NCI-H128 (cell line): ENCODE data around the gene FERMT2.

Experiments
- DNase-seq: peaks from one replicate; lab custom pipeline; 2025; ENCODE audit not compliant: unreplicated experiment; lab: John Stamatoyannopoulos, UW

Gene FERMT2

DNA sequence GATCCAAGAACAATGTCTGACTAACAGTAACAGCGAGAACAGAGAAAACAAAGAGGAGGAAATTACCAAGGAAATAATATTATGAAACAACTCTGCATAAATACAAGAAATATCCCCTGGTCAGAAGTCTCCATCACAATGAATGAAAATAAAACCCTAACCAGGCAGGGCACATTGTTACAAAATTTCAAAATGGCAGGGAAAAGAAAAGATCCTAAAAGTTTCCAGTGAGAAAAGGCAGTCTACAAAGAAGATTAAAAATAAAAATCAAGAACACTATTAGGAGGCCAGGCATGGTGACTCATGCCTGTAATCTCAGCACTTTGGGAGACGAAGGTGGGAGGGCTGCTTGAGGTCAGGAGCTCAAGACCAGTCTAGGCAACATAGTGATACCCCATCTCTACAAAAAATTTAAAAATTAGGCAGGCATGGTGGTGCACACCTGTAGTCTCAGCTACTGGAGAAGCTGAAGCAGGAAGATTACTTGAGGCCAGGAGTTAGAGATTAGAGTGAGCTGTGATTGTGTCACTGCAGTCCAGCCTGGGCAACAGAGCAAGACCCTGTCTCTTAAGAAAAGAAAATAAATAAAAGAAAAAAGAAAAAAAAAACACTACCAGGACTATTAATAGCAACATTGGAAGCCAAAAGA, 47.8 kb downstream of the FERMT2 start:
- DNase-seq: no peak

- no peak for DNase-seq
These were observed 49.4 kb downstream of the FERMT2 start for GRCh38 chr14:52901357-52901980.

DNA sequence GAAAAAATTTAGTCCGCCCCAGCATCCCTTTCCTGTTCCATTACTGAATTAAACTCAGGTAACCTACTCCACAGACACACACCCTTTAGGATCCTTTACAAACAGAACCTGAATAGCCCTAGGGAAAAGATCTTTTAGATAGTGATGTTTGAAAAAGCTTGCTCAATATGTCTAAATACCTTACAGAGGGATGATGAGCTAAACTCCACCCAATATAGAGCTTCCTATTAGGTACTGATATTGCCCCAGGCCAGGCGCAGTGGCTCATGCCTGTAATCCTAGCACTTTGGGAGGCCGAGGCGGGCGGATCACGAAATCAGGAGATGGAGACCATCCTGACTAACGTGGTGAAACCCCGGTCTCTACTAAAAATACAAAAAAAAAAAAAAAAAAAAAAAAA, 50.1 kb downstream of the FERMT2 start:
- no peak for DNase-seq

DNA sequence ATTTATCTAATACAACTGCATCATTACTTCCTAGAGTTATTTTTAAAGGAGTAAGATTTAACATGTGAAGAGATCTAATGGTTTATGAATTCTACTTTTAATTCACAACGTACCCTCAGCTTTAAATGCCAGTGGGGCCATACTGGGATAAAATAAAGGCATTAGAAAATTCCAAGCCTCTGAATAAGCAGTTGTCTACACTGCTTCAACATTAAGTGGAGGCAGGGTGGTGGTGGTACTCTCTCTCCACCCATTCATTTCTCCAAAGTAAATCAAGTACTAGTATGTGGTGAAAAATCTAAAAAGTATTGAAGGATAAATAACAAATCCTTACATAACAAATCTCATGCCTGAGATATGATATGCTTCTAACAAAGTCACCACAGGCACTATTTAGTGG, 52.4 kb downstream of the FERMT2 start:
- no peak for DNase-seq

GRCh38 chr14:52895000-52895399, 55.9 kb downstream of the FERMT2 start:
- no peak for DNase-seq

DNA sequence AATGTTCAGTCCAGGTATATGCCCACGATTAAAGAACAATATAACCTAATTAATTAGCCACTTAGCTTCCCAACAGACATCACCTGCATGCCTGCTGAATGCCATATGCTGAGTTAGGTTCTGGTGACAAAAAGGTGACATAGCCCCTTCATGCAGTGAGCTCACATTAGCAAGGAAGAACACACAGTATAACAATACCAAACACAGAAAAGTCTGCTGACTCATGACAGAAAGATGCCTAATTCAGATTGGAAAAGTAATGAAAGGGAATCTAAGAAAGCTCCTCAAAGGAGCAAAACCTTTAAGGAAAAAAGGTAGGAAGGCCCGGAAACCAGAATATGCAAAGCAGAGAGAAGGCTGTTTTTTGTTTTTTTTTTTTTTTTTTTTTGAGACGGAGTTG, 59.0 kb downstream of the FERMT2 start:
- no peak for DNase-seq

DNA sequence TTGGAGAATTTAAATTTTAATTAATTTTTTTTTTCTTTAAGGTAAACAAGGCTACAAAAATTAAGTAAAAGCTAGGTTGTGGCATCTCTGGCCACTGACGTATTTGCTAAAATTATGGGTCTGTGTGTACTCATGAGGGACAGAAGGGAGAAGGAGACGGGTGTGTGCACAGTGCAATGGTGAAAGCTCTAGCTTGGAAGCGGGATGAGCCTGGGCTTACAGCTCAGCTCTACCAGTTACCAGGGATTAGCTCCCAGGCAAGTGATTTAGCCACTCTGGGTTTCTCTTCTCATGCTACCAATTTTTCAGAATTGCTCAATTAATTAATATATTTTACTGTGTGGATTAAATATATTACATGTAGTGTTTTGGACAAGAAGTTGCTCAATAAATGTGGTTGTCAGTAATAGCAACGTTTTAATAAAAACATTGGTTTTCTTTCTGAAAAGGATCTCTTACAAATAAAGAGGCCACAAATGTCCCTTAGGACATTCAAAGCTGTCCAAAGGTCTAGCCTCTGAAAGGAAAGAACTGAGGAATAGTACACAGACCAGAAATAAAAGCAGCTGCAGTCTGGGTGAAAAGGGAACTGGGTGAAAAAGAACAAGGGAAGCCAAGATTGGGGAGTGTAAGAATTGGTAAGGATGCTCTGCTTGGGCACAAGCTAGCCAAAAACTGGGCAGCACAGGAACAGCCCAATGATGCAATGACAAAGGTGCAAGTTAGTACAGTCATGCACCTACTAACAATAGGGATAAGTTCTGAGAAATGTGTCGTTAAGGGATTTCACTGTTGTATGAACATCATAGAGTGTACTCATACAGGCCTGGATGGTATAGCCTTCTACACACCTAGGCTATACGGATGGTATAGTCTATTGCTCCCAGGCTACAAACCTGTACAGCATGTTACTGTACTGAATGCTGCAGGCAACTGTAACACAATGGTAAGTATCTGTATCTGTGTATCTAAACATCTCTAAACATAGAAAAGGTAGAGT, 61.7 kb downstream of the FERMT2 start:
- DNase-seq: no peak

GRCh38 chr14:52888159-52888558, 62.7 kb downstream of the FERMT2 start:
- no peak for DNase-seq

DNA sequence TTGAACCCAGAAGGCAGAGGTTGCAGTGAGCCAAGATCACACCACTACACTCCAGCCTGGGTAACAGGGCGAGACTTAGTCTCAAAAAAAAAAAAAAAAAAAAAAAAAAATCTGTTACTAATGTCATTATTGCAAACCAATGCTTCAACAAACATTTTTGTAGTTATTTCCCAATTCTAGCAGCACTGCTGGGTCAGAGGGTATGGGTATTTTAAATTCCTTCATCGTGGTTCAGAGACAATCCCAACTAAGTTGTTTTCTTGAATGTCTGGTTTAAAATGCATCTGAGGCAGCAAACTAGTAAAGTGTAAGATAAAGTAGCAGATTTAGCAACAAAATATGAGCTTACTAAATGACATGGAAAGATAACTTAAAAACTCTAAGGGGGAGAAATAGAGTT, 65.6 kb downstream of the FERMT2 start:
- DNase-seq: no peak

DNA sequence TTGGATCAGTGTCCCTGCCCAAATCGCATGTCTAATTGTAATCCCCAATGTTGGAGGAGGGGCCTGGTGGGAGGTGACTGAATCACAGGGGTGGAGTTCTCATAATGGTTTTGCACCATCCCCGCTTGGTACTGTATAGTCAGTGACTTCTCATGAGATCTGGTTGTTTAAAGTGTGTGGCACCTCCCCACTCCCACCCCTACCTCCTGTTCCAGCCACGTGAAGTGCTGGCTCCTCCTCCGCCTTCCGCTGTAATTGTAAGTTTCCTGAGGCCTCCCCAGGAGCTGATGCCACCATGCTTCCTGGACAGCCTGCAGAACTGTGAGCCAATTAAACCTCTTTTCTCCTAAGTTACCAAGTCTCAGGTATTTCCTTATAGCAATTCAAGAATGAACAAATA, 67.2 kb downstream of the FERMT2 start:
- DNase-seq: no peak

DNA sequence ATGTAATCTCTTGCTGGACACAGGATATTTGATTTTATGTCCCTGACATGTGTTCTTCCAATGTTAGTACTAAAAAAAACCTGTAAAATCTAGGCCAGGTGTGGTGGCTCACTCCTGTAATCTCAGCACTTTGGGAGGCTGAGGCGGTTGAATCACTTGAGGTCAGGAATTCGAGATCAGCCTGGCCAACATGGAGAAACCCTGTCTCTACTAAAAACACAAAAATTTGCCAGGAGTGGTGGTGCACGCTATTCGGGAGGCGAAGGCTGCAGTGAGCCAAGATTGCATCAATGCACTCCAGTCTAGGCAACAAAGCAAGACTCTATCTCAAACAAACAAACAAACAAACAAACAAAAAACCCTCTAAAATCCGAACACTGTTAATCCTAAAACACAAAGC, 68.0 kb downstream of the FERMT2 start:
- no peak for DNase-seq

DNA sequence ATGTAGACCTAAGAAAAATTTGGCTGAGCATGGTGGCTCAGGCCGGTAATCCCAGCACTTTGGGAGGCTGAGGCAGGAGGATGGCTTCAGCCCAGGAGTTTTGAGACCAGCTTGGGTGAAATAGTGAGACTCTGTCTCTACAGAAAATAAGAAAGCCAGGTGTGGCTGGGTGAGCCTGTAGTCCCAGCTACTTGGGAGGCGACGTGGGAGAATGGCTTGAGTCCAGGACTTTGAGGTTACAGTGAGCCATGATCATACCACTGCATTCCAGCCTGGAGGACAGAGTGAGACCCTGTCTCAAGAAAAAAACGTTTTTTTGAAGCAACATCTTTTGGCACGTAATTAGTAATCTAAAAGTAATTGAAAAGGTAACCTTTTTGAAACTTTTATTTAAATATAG, 70.9 kb downstream of the FERMT2 start:
- no peak for DNase-seq

- DNase-seq: no peak
These were observed 71.9 kb downstream of the FERMT2 start for GRCh38 chr14:52878946-52879345.

- DNase-seq: no peak
These were observed 72.4 kb downstream of the FERMT2 start for GRCh38 chr14:52878469-52878868.

DNA sequence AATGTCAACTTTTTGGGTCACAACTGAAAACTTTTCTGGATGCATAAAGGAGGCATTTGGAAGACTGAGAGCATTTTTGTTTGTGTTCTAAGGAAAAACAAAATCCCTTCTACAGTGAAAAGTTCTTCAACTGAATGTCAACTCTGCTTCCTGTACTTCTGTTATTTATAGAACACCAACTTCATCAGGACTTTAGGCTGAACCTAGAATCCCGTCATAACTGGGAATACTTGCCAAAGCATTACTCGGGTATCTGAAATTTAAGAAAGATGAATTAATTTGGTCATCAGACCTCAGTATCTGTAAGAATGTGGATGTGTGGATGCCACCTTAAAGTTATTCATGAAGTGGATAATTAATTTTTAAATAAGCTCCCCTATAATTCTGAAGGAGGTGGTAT, 73.2 kb downstream of the FERMT2 start:
- DNase-seq: no peak

- DNase-seq: no peak
These were observed 74.0 kb downstream of the FERMT2 start for GRCh38 chr14:52876806-52877205.

- DNase-seq: no peak
These were observed 74.5 kb downstream of the FERMT2 start for GRCh38 chr14:52876311-52876710.

- DNase-seq: no peak
These were observed 75.1 kb downstream of the FERMT2 start for GRCh38 chr14:52875707-52876106.

- DNase-seq: no peak
These were observed 76.5 kb downstream of the FERMT2 start for GRCh38 chr14:52874389-52874788.

DNA sequence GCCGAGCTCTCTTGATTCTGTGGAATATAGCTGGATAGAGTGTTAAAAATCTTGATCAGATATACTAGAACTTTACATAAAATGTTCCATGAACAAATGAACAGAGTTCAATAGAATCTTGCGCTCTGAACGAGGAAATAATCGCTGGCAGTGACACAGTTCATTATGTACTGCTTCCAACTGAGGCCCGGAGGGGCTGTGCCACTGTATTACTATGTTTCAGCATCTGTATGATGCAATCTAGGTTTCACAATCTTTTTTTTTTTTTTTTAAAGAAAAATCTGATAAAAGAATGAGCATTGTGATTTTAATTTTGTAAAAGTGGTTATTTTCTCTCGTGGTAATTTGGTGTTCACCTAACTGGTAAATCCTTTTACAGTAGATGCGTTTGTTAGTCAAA, 77.2 kb downstream of the FERMT2 start:
- DNase-seq: no peak

- DNase-seq: no peak
These were observed 77.8 kb downstream of the FERMT2 start for GRCh38 chr14:52873065-52873464.

GRCh38 chr14:52871606-52872005, 79.2 kb downstream of the FERMT2 start:
- DNase-seq: no peak
